ENCODE data around the gene BCAS1.

Gene BCAS1

DNA sequence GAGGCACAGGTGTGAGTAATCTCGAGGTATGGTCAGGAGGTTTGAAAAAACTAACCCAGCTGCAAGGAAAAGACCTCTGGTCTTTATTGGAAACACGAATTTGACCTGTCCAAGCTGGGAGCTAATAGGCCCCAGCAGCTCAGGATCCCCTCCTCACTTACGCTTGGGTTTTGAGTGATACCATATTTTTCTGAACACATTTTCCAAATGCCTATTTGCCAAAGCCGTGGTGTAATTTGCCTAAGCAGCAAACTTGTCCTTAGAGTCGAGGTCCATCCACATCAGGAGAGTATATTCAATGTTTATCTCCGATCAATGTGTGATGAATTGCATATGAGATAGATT lies 128.0 kb downstream of the BCAS1 start:
- TF ChIP-seq, protein P1, sequence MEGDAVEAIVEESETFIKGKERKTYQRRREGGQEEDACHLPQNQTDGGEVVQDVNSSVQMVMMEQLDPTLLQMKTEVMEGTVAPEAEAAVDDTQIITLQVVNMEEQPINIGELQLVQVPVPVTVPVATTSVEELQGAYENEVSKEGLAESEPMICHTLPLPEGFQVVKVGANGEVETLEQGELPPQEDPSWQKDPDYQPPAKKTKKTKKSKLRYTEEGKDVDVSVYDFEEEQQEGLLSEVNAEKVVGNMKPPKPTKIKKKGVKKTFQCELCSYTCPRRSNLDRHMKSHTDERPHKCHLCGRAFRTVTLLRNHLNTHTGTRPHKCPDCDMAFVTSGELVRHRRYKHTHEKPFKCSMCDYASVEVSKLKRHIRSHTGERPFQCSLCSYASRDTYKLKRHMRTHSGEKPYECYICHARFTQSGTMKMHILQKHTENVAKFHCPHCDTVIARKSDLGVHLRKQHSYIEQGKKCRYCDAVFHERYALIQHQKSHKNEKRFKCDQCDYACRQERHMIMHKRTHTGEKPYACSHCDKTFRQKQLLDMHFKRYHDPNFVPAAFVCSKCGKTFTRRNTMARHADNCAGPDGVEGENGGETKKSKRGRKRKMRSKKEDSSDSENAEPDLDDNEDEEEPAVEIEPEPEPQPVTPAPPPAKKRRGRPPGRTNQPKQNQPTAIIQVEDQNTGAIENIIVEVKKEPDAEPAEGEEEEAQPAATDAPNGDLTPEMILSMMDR (IDR thresholded peaks at IDR 0.05; ENCODE audit: low read depth, low read length, missing control alignments), result no peak
- no peak for DNase-seq (ENCODE audit: low read depth)
- no peak overlapping the region for H3K4me3 ChIP-seq (ENCODE audit: low read depth, low read length)

DNA sequence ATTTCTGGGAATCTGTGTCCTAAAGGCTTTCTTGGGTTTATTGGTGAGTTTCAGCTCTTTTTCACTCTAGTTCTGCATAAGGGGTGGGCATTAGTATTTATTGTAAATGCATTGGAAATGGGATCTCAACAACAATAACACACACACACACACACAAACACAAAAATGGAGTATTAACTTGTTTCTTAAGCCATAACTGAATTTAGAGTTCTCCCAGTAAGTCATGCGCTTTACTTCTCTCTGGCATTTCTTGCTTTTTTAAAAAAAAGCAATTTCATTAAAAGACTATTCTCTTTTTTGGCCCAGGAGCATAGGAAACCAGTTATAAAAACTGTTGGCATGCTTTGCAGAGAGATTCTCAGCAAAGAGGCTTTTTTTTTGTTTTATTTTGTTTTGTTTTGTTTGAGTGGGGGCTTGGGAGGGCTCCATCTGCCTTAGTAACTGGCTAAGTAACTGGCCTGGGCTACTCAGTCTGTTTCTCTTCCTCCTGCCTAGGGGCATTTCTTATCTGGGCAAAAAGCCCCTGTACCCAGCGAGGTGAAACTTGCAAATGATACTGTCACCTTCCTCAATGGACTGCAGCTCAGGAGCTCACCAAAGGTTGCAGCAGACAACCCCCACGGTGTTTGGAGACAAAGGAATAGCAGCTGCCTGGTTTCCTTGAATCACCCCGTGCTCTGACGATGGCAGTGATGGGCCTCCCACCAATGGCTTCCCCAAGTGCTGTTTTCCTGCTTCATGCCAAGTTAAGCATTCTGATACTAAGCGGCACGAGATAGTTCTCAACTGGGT lies 128.5 kb downstream of the BCAS1 start:
- H3K4me3 ChIP-seq (ENCODE audit: low read depth, low read length), result peak overlapping the region; percentile 53; the same call in 1 of the 2 replicates
- TF ChIP-seq, protein P1 (IDR thresholded peaks at IDR 0.05; ENCODE audit: low read depth, low read length, missing control alignments), result no peak
- no peak for DNase-seq (ENCODE audit: low read depth)

DNA sequence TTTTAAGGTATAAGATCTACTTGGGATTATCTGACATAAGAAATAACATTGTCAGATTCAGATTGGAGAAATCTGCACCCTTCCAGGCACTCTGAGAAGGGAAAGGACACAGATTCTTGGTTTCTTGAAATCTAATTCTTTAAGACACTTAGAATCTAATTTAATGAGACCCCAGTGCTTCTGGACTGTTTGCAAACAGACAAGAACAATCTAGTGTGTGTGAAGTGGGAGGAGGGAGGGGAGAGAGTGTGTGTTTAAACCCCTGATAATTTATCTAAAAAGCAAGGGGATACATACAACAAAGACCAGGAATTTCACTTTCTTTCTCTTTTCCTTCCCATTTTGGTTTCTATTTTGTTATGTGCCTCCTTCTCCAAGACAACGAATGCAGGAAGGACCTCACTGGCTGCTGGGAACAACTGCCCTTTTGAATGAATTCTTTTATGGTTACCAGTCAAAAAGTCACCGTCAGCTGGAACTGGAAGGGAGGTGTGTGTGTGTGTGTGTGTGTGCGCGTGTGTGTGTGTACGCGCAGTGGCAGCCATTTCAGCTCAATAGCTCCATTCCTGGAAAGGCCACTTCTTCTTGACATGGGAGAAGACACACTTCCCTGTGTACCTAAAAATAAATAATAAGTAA lies 129.4 kb downstream of the BCAS1 start:
- DNase-seq (ENCODE audit: low read depth), result no peak
- TF ChIP-seq, protein P1 (IDR thresholded peaks at IDR 0.05; ENCODE audit: low read depth, low read length, missing control alignments), result no peak
- peak overlapping the region; percentile 53 for H3K4me3 ChIP-seq (ENCODE audit: low read depth, low read length)

DNA sequence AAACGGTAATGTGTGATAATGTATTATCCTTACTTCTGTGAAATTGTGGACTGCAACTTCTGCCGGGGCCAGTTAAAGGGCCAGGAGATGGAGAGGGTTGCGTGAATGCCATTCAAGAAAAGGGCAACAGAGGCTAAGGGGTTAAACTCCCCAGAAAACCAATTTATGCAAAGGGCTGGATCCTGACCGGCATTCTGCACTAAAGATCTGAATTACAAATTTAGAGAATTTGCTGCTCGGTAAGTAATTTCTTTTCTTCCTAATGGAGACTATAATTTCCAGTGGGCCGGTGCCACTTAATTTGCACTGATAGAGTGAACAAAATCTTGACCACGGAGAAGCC lies 130.1 kb downstream of the BCAS1 start:
- H3K4me3 ChIP-seq (ENCODE audit: low read depth, low read length), result peak overlapping the region; percentile 53
- no peak for DNase-seq (ENCODE audit: low read depth)
- TF ChIP-seq, protein P1 (IDR thresholded peaks at IDR 0.05; ENCODE audit: low read depth, low read length, missing control alignments), result no peak

DNA sequence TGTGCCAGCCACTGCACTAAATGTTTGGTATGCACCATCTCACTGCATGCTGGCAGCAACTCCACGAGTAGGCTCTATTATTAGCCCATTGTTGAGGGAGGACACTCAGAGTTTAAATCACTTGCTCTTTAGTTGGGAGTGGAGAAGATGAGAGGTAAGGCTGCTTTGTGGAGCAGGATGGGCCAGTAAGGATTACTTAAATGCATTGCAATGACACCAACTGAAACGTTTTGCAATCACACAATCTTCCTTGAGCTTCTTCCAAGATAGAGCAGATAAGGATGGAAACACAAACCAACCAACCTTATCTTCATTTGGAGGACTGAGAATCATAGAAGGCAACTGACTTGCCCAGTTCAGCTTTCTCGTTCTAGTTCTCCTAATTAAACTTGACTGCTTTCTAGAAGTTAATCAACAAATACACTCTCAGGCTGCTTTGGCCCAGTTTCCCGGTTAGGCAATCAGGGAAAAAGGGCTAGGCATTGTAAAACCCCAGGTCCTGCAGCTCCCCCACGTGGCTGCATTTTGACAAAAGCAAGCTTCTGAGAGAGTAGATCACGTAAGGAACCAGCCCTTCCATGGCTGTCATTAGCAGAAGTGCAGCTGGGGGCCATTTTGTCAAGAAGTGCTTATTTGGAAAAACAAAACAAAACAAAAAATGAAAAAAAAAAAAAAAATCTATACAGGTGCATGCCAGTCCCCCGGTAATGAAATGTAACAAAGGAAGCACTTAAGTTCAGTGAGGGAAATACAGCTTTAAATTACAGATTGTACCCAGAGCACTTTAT lies 130.6 kb downstream of the BCAS1 start:
- H3K4me3 ChIP-seq (ENCODE audit: low read depth, low read length), result peak overlapping the region; percentile 53
- TF ChIP-seq, protein P1 (IDR thresholded peaks at IDR 0.05; ENCODE audit: low read depth, low read length, missing control alignments), result peak; percentile 69
- peak; percentile 92 for DNase-seq (ENCODE audit: low read depth)

DNA sequence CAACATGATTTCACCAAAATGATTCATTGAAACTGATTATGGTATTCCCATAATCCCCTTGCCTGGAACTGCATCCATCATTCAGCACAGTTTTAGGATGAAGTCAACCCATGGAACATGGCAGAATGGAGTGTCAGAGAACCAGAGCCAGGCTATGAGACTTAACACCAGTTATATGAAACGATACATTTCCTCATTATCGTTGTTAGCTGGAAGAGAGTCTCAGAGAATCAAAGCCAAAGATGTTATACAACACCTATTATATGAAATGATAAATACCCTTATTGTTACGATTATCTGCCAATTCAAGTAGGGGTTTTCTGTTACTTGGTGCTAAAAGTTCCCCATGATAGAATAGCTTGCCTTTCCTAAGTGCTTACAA lies 131.2 kb downstream of the BCAS1 start:
- H3K4me3 ChIP-seq (ENCODE audit: low read depth, low read length), result no peak overlapping the region
- TF ChIP-seq, protein P1 (IDR thresholded peaks at IDR 0.05; ENCODE audit: low read depth, low read length, missing control alignments), result no peak
- no peak for DNase-seq (ENCODE audit: low read depth)
